Measurements from ENCODE around the gene NDUFAF5. TPM values are rescaled to one million over a fixed set of nuclear protein-coding genes. Genes with fewer than 3 reads are reported as not detected.
A peak's percentile ranks its signal among the peaks of the same experiment; 100 is the strongest.

Gene NDUFAF5
- total and polyA plus RNA-seq, 11 donors = 34.7 to 72.3 (median 55.5) TPM

DNA sequence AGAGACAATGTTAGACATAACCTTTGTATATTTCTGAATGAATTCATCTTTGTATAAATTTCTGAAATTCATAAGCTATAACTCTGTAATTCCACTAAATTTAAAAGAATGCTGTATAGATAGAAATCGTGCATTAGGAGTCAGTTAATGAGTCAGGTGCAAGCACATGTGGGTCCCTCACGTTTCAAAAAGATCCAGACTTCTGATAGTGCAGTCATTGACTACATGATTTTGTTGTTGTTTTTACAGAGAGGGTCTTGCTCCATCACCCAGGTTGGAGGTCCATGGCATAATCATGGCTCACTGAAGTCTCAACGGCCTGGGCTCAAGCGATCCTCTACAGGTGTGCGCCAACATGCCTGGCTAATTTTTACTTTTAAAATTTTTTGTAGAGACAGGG is 14.7 kb upstream of the NDUFAF5 start:
- ATAC-seq (no peak), DNase-seq (no peak)
- TF ChIP-seq POLR2A (IDR thresholded peaks at IDR 0.05) = no peak
- TF ChIP-seq, protein P1, sequence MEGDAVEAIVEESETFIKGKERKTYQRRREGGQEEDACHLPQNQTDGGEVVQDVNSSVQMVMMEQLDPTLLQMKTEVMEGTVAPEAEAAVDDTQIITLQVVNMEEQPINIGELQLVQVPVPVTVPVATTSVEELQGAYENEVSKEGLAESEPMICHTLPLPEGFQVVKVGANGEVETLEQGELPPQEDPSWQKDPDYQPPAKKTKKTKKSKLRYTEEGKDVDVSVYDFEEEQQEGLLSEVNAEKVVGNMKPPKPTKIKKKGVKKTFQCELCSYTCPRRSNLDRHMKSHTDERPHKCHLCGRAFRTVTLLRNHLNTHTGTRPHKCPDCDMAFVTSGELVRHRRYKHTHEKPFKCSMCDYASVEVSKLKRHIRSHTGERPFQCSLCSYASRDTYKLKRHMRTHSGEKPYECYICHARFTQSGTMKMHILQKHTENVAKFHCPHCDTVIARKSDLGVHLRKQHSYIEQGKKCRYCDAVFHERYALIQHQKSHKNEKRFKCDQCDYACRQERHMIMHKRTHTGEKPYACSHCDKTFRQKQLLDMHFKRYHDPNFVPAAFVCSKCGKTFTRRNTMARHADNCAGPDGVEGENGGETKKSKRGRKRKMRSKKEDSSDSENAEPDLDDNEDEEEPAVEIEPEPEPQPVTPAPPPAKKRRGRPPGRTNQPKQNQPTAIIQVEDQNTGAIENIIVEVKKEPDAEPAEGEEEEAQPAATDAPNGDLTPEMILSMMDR (IDR thresholded peaks at IDR 0.05) = no peak
- 85 to 89% (median 87%) methylated on average over 5 of the region's 5 CpGs for WGBS, 4 donors
- peaks cover 0 to 6% (median 0%) of the 10 kb centered on the region in 12 donors for H3K4me1 ChIP-seq
- H3K4me3 ChIP-seq = no peak overlapping the region
- peaks cover 0 to 12% (median 10%) of the 10 kb centered on the region in 12 donors for H3K9me3 ChIP-seq
- no peak overlapping the region for H3K27ac ChIP-seq
- intact Hi-C loops (cut with DNase I) = loop anchor here in 8 of 10 donors (5.0 to 10.0 kb wide), 8 partner anchors 135 to 655 kb away; partner anchors contain the start of gene TASP1 (in 1 of the 8)
- peaks cover 0 to 99% (median 93%) of the 10 kb centered on the region in 9 donors for H3K36me3 ChIP-seq
- no peaks in the 10 kb centered on the region for H3K27me3 ChIP-seq

- Histone ChIP-seq H3K9me3 (no peaks in the 10 kb centered on the region), H3K27ac (no peak overlapping the region), H3K27me3 (no peaks in the 10 kb centered on the region), H3K4me1 (no peaks in the 10 kb centered on the region), H3K4me3 (no peak overlapping the region), H3K36me3 (peaks cover 0 to 99% (median 93%) of the 10 kb centered on the region in 9 donors)
- 56 to 65% (median 62%) methylated on average over 4 of the region's 4 CpGs for WGBS, 4 donors
- TF ChIP-seq POLR2A (IDR thresholded peaks at IDR 0.05) = no peak
- TF ChIP-seq, protein P1 (IDR thresholded peaks at IDR 0.05) = peak; percentile 36 to 71 (median 56)
- DNase-seq (no peak), ATAC-seq (no peak)
- intact Hi-C loops (cut with DNase I) = loop anchor here in 8 of 10 donors (2.0 to 10.0 kb wide), 9 partner anchors 137 to 657 kb away; partner anchors contain the start of gene TASP1 (in 1 of the 8)
These were observed 12.9 kb upstream of the NDUFAF5 start for GRCh38 chr20:13771853-13772453.

- Histone ChIP-seq H3K36me3 (peaks cover 0 to 99% (median 92%) of the 10 kb centered on the region in 9 donors), H3K9me3 (no peaks in the 10 kb centered on the region), H3K27ac (no peak overlapping the region), H3K4me1 (no peaks in the 10 kb centered on the region), H3K27me3 (no peaks in the 10 kb centered on the region), H3K4me3 (no peak overlapping the region)
- 67 to 79% (median 71%) methylated on average over 4 of the region's 4 CpGs for WGBS, 4 donors
- TF ChIP-seq POLR2A (IDR thresholded peaks at IDR 0.05) = no peak
- TF ChIP-seq, protein P1 (IDR thresholded peaks at IDR 0.05) = no peak
- ATAC-seq (no peak), DNase-seq (no peak)
- intact Hi-C loops (cut with DNase I) = loop anchor here in 8 of 10 donors (2.0 to 10.0 kb wide), 9 partner anchors 138 to 658 kb away; partner anchors contain the start of gene TASP1 (in 1 of the 8)
These were observed 12.3 kb upstream of the NDUFAF5 start for GRCh38 chr20:13772529-13772928.

- peaks cover 0 to 9% (median 0%) of the 10 kb centered on the region in 12 donors for H3K4me1 ChIP-seq
- WGBS, 4 donors = 80 to 84% (median 82%) methylated on average over 4 of the region's 4 CpGs
- H3K27me3 ChIP-seq = no peaks in the 10 kb centered on the region
- no peaks in the 10 kb centered on the region for H3K9me3 ChIP-seq
- H3K36me3 ChIP-seq = peaks cover 0 to 99% (median 68%) of the 10 kb centered on the region in 9 donors
- ATAC-seq (no peak), DNase-seq (no peak)
- intact Hi-C loops (cut with DNase I) = loop anchor here in 5 of 10 donors (10.0 kb wide), 5 partner anchors 141 to 661 kb away; partner anchors contain the start of gene TASP1 (in 1 of the 5)
- H3K4me3 ChIP-seq = no peak overlapping the region
- no peak for TF ChIP-seq POLR2A (IDR thresholded peaks at IDR 0.05)
- TF ChIP-seq, protein P1 (IDR thresholded peaks at IDR 0.05) = no peak
- H3K27ac ChIP-seq = no peak overlapping the region
These were observed 9.0 kb upstream of the NDUFAF5 start for GRCh38 chr20:13775867-13776266.

All from heart left ventricle (tissue), 16 donors.